ENCODE data around the gene MYF6.
"Not testable (repeated sequence)": the region's sequence is repeated elsewhere in the genome, so short reads cannot be mapped to it uniquely, and the experiment has no call there.

Gene MYF6

GRCh38 chr12:80707126-80707829 is at the start of gene MYF6:
Gene MYF6 (plus strand): TSS chr12:80707634. CDS start chr12:80707720, 86 bp downstream.
- FAIRE-seq = no peak

DNA sequence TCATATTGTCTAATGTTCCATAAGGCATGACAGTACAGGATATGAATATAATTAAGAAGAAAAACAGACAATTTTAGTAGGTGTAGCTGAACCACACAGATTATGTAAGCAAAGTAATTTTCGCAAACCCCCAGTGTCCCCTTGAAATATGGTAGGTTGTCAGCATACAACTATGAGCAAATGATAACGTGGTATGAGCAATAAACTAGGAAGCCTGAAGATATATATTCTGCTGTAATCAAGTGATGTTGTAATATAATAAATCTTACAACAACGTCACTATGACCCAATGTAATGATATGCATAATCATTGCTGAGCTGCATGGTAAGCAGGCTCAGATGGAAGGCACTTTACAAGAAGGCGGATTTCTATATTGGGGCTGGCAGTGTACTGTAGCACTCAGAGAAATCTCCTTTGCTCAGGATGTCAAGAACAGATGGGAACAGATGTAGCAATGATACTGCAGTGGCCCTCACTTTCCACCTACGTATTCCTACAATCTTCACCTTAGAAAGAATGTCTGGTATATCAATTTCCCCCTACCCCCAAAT is 47.8 kb upstream of the MYF6 start:
- no peak for FAIRE-seq

GRCh38 chr12:80662586-80662985 is 44.8 kb upstream of the MYF6 start:
- FAIRE-seq = no peak

DNA sequence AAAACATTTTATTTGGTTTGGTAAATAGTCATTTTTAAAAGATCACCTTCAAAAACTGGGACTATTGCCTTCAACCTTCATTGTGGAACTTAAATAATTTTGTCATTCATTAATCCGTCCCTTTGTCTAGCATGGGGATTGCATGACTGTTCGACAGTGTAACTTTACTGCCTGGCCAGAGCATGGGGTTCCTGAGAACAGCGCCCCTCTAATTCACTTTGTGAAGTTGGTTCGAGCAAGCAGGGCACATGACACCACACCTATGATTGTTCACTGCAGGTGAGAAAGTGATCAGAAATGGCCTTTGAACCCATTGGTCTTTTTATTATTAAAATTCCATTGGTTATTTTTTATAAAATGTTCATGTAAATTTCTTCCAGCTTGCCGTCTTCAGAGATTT is 37.2 kb upstream of the MYF6 start:
- FAIRE-seq = no peak

DNA sequence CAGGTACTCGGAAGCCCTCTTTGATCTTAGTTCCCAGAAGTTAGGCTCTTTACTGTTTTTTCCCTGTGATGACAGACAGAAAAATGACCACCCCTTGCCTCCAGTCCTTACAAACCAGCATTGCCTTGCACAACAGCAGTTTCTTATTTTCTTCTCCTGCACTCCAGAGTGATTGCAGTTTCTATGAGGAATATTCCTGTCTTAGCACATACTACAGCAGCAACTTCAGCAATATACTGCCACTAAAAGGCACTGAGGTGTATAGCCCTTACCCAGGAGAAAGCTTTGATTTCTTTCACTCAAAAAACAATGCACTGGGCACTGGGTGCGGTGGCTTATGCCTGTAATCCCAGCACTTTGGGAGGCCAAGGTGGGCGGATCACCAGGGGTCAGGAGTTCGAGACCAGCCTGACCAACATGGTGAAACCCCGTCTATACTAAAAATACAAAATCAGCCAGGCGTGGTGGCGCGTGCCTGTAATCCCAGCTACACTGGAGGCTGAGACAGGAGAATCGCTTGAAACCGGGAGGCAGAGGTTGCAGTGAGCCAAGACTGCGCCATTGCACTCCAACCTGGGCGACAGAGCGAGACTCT is 31.3 kb upstream of the MYF6 start:
- not testable (repeated sequence) for FAIRE-seq

DNA sequence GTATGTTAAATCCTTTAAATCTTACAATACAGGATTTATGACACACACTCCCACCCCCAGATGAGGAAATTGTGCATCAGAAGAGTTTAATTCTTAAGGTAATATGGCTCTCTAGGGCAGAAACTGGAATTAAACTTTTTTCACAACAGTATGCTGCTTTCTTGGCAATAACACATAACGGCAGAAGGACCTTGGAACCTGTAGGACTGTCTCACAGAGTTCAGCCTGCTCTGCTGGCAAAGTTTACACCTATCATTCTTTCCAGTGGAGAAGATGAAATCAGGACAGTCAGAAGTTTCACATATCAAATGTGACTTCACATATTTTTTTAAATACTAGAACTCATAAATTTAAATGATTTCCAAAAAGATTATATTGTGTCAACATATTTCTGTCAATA is 30.6 kb upstream of the MYF6 start:
- FAIRE-seq = no peak

- no peak for FAIRE-seq
These were observed 29.4 kb upstream of the MYF6 start for GRCh38 chr12:80677994-80678393.

DNA sequence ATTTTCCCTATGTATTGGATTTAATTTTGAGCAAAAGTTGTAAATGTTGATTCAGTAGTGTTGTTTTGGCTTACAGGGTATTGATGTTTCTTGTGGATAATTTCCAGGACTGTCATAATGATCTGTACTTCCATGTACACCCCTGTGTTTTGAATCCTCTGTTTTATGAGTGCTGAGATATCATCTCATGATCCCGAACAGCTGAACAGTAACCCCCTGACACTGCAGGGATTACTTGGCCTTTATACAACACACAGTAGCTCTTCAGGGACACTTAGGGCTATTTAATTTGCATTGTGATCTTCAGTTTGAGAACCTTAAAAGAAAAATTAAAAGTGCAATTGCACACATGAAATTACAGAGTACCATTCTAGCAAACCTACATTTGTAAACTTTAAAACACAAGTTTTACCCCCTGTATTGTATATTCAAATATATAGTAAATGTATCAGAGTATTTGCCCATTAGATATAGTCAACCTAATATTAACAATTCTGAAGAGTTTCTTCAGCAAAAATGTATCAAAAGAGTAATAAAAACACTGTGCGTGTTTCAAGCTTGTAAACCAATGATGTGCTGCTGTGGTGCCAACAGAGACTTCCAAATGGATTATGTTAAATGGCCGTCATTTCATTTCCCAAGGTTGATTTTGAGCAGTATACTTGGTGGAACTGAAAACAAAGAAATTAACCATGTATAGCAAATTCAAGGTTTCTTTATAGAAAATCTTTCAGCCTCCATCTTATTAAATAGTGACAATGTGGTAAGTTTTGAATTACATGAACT is 27.9 kb upstream of the MYF6 start:
- no peak for FAIRE-seq

GRCh38 chr12:80681287-80681686 is 26.1 kb upstream of the MYF6 start:
- FAIRE-seq = no peak

- no peak for FAIRE-seq
These were observed 25.6 kb upstream of the MYF6 start for GRCh38 chr12:80681786-80682185.

GRCh38 chr12:80684077-80684495 is 23.3 kb upstream of the MYF6 start:
- FAIRE-seq = no peak

- no peak for FAIRE-seq
These were observed 17.3 kb upstream of the MYF6 start for GRCh38 chr12:80690090-80690489.

GRCh38 chr12:80690513-80690912 is 16.9 kb upstream of the MYF6 start:
- no peak for FAIRE-seq

DNA sequence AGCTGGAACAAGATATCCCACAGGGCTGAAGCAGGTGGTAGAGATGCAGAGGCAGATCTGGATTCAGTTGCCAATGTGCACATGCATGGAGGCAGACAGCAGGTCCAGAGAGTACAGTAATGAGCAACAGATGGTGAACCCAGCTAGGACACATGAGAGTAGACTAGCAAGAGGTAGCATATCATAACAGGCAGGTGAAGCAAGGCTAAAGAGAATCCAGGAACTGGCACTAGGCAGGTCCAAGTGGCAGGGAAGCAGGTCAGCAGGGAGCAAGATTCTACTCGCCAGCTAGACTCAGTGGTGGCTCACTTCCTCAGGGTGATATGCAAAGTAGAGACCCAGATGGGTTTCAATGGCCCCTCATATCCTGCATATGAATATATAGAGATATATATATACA is 15.3 kb upstream of the MYF6 start:
- no peak for FAIRE-seq

DNA sequence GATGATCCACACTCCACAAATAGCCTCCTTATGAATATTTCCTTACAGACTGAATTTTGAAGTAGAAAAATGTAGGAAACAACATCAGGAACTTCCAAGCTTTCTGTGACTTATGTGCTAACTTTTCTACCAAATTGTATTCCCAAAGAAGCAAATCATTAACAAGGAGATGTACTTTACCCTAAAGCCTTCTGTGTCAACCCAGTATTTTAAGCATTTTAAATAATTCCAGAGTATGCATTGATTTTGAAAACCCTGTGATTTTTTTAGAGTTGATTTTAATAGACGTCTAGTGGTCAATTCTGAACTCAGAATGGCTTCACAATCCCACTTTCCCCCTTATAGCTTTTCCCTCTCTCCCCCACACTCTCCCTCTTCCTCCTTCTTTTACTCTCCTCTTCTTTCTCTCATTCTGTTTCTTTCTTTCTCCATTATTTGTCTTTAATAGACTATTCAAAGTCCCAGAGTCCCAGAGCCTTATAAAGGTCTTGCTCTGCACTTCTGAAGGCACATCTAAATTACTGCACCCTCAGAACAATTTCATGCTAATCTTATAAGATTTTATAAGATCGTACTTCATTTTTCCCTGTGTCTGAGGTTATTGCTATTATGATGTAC is 10.1 kb upstream of the MYF6 start:
- no peak for FAIRE-seq

DNA sequence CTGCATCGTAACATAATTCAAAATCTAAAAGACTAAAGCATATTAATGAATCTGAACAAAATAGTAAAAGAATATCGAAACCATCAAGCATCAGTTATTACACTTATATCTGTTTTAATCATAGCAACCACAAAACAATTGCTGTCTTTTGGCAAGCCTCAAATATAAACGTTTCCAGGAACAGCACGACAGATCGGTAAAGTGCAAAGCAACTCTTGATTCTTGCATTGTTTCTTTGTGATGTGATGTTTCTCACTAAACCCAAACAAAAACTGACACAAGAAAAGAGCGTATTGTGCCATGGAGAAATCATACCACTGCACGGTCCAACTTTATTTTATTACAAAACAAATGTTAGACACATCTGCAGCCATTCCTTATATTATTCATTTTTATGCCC is 9.2 kb upstream of the MYF6 start:
- no peak for FAIRE-seq

- no peak for FAIRE-seq
These were observed 8.4 kb upstream of the MYF6 start for GRCh38 chr12:80698847-80699542.

- no peak for FAIRE-seq
These were observed 7.1 kb upstream of the MYF6 start for GRCh38 chr12:80700327-80700726.

GRCh38 chr12:80701388-80701787 is 6.0 kb upstream of the MYF6 start:
- FAIRE-seq = no peak

DNA sequence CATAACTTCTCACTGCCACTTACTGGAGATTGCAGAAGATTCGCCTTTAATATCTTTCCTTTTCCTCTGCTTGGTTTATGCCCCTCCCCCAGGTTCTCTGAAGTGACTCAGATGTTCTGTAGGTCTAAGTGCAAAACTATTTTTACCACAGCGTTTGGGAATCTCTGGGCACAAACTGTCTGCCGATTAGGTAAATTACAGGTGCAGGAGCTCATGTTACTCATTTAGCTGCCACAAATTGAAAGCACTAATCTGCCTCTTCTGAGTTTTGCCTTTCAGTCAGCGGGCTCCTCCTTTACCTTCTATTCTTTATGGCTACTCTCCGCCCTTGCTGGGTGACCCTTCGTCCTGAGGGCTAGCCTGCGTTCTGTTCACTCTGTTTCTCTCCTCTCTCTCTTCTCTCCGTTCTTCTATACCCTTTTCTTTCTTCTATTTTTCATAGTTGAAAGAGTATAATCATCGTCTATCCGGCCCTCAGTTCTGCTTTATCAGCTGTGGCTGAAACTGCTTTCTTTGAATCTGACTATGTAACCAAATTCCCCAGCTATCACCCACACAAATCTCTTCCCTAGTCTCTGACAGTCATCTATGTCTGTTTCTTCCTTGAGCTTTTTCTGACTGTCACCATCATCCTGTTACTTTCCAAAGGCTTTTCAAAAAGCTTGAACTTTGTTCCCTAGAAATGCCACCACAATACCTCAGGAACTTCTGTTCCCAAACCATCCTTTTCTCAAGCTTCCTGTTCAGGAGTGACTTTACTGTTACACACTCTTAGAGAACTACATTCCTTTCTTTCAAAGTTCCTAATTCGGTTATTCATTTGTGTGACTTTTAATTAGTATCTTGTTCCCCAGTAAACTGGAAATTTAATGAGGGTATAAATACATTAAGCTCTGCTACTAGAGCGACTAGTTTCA is 4.3 kb upstream of the MYF6 start:
- FAIRE-seq = no peak

GRCh38 chr12:80704420-80704819 is 3.0 kb upstream of the MYF6 start:
- FAIRE-seq = no peak

Data from colon (tissue), 2 donors.